HG02642 (cell line): ENCODE data around the gene THYN1.
A peak's percentile ranks its signal among the peaks of the same experiment; 100 is the strongest.

Experiments used
- ATAC-seq: cut with Tn5 transposase; IDR thresholded peaks from one replicate; pipeline ENCODE4 v1.9.1; 2021; ENCODE audit warnings: mild to moderate bottlenecking; ENCODE audit not compliant: unreplicated experiment, poor library complexity

THYN1 gene

DNA sequence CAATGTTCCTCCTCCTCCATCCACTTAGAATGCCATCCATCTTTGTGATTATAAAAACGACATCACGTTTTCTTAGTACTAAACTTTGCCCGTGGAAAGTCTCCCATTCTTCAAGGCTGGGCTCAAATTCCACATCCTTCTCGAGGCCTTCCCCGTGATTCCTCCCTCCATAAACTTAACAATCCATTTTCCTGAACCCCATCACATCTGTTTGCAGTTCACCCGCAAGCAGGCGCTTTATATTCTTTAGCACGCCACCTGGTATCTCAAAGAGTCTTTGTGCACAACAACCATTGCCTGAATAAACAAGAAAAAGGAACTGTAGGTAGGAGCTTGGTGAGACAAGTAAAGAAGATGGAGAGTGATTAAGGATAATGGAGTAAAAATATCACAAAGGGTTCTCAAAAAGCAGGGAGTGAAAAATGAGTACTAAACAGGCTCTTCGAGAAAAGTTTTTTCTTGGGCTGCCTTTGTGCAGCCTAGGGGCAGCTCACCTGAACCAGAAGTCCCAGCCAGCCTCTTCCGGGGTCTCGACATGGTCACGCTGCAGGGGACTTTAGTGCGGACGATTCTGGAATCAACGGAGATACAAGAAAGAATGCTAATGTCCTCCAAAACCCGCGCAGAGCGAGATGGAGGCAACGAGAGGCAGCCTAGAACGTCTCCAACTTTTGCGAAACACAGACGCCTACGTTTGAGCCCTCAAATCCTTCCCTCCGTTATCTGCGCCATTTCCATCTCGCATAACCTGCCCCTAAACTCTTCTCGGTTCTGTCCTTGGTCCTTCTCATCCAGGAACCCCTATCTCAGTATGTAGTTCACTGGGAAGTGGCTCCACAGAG is 585 bp downstream of the THYN1 start:
- ATAC-seq = peak; percentile 30

DNA sequence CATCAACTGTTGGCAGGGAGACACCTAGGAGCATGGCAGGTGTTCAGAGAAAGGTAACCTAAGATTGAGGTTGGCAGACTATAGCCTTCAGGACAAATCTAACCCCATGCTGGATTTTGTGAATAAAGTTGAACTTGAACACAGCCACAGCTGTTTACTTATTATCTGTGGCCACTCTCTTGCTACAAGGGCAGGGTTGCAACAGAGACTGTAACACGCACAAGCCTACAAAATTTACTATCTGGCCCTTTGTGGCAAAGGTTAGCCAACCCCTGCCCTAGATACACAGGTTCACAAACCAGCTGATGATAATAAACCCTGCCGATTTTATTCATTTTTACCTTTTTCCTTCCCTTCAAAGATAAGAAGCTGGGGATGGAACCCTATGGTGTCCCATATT is 2.5 kb downstream of the THYN1 start:
- ATAC-seq = no peak

DNA sequence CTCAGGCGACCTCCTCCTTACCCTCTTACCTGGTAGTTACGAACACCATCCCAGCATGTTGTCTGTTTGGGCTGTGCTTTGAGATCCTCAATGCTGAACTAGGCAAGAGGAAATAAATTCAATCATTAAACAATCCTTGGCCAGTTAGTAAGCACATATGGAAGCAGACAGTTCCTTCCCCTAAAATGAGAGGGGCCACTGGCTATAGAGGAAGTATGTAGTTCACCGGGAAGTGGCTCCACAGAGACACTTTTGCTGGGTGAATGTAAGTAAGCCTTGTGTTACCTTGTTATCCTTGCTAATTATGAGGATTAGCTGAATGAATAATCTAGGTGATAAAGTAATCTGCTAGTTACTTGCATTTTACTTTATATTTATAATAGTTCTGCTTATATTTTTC is 2.9 kb downstream of the THYN1 start:
- no peak for ATAC-seq

DNA sequence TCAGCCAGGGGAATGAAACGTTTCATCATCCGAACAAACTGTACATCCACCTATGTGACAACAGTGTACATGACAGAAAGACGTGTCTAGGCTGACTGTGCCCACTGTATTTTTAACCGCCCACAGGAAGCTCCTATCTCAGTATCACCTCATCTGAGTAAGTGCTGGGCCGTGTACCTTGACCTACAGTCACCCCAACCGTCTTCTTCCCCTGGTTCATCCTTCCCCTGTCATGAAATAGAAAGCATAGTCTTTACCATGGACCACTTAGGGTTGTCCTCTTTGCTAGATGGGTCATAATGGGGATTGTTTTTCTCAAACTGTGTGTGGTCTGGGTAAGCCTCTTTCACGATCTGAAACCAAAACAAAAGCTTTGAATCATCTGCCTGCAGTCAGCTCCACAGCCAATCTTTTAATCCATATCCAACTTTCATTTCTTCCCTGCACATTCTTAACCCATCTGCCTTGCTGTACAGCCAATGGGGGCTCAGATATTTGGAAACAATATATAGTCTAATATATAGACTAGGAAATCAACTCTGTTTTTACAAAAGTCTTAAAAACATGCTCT is 4.2 kb downstream of the THYN1 start:
- ATAC-seq = no peak

DNA sequence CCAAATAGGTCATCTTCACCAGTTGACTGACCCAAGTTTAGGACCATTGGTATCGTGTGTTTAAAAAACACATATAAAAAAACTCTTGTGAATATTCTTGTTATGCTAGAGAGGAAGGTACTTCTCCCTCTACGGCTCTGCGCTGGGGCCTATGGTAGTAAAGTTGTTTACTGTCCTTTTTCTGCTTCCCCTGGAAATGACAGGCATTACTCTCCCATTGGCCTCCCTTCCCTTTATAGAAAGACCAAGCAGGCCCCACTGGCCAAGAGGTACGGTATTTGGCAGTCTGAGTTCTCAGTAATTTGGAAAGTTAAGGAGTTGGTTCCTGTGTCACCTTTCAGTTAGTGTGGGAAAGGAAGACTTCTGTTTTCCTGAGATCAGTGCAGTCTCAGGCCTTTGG is 6.5 kb downstream of the THYN1 start:
- no peak for ATAC-seq

DNA sequence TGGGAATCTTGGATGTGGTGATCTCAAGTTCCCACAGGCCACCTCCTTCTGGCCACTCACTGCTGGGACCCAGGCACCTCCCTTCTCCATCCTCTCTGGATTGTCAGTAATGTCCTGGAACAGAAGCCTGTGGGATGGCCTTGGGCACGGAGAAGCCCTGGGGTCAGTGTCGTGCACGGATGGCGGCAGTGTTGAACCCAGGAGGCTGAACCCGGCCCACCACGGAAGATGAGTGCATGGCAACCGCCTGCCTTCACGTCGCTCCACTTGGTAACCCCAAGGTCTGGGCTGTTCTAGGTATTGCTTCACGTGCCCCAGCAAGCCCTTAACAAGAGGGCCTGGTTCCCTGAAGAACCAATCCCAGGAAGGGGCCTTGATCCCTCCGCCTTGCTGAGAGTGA is 7.1 kb downstream of the THYN1 start:
- ATAC-seq = no peak

DNA sequence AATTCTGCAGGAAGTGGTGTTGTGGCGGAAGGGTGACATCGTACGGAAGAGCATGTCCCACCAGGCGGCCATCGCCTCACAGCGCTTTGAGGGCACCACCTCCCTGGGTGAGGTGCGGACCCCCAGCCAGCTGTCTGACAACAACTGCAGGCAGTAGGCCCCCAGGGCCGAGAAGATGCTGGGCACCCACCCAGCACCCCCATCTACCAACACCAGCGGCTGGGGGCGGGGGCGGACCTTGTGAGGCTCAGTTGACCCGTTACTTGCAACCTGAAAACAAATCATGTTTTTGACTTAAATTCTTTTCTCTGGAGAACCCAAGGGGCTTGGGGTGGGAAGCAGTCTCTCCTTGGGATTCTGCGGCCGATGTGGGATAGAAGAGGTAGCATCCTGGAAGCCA is 7.7 kb downstream of the THYN1 start:
- no peak for ATAC-seq

DNA sequence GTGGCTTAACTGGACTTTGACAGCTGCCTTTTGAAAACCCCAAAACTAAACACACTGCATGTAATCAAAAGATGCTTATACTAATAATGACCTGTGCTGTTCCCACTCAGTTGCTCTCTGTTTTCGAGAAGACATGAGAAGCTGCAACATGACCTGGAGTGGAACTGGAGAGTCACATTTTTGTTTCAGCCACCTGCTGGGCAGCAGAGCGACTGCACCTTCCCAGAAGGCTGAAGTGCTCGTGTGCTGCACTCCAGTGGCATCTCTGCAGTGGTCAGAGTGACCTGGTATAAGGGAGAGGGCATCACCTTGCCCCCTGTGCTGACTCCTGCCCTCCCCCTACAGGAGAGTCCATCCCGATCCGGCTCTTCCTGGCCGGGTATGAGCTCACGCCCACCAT is 8.6 kb downstream of the THYN1 start:
- no peak for ATAC-seq

DNA sequence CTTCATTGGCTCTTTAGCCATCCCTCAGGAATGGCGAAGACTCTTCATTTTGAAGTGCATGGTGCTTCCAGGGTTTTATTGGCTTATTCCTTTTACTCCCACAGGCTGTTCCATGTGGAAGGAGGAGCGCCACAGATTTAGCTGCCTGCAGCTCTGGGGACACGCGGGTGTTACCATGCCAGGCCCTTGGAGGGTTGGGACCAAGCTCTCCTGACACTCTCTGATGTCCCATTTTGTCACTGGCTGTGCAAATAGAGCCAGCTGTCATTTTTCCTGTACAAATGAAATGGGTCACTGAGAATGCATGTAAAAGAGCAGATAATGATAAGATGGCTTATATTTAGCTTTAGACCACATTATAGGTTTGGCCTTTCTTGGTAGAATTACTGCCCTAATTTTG is 9.2 kb downstream of the THYN1 start:
- ATAC-seq = no peak

DNA sequence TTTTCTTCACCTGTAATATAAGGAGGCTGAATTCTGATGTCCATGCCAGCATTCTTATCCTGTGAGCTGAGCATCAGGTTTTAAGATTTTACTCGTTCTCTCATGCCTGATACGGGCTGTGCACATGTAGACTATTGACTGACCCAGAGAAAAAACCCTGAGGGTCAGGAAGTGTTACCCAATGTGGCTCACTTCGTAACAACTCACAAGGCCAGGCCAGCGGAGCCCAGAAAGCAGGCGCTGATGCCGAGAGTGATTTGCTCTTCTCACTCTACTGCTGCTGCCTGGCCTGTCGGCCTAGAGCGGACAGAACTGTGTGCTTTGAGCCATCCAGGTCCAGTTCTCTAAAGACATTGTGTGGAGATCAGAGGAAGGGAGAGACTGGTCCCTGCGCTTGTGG is 10.8 kb downstream of the THYN1 start:
- ATAC-seq = no peak

DNA sequence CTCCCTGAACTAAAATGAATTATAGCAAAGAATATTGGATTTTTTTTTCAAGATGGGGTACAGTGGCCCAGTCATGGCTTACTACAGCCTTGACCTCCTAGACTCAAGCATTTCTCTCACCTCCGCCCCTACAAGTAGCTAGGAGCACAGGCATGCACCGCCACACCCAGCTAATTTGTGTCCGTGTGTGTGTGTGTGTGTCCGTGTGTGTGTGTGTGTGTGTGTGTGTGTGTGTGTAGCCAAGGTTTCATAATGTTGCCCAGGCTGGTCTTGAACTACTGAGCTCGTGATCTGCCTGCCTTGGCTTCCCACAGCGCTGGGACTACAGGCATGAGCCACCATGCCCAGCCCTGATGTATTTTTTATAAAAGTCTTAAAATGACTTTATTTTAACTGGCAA is 12.6 kb downstream of the THYN1 start:
- no peak for ATAC-seq

DNA sequence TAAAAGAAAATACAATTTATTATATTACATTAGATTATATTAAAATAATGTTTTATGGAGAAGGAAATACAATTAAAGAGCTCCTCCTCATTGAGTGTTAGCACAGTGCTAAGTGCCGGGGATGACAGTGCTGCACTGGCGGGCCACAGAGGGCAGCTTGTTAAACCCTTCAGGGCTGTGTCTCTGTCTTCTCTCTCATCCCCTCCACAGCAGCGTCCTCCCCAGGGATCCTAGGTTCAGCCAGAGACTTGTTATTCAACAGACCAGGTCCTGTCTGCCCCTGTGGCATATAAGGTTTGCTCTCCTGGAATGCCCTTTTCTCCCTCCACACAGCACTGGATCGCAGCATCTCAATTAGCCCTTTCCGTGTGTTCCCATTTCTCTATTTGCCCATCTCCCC is 14.2 kb downstream of the THYN1 start:
- no peak for ATAC-seq

DNA sequence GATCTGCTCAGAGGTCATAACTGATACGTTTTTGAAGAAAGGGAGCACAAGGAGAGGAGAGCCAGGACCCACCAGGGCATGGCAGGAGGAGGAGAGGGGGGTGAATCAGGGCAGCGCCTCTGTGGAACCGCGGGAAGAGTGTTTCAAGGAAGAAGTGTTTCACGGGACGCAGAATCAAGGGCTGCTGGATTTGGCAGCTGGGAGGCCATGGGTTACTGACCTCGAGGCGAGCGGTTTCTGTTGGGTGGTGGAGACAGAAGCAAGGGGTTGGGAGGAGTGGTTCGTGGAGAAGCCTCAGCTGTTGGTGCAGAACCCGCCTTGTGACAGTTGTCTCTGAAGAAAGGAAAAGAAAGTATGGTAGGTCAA is 15.6 kb downstream of the THYN1 start:
- ATAC-seq = no peak

DNA sequence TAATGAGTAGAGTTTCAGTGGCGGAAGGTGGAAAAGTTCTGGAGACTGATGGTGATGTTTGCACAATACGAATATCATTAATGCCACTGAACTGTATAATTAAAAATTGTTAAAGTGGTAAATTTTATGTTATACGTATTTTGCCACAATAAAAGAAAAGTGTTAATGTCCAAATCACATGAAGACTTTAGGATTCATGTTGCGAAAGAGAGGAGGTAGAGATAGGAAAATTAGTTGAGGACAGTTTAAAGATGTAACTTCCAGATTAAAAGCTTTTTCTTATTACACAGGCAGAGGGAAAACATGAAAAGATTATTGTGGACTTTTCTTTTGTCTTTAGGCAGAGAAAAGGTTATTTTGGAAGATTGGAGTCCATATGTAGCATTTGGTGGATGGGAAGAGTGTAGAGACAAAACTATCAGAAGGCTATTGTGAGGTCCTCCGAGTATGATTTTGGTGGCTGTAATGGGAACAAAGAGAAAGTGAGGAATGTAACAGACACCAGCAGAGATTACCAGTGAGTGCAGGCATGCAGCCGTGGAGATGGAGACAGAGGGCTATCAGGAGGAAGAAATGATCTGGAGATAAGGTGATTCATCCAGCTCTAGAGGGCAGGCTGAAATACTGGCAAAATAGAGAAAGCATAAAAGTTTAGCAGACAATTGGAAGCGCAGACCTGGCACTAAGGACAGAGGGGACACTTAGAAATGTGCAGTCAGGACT is 16.2 kb downstream of the THYN1 start:
- ATAC-seq = no peak

DNA sequence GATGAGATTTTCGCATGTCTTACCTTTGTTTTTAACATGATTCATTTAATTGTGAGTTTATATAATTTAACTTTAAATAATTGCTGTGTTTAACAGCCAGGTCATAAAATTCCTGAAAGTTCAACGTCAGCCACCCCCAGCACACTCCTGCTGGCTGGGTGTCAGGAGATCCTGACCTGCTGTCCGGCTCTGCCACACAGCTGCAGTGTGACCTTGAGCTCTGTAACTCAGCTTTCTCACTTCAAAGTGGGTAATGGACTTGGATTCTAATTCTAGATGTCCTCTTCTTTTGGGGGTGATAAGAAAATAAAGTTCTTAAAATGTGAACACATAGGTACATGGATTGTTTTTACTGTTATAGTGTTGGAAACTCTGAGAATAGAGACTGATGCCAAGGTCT is 17.8 kb downstream of the THYN1 start:
- ATAC-seq = no peak

DNA sequence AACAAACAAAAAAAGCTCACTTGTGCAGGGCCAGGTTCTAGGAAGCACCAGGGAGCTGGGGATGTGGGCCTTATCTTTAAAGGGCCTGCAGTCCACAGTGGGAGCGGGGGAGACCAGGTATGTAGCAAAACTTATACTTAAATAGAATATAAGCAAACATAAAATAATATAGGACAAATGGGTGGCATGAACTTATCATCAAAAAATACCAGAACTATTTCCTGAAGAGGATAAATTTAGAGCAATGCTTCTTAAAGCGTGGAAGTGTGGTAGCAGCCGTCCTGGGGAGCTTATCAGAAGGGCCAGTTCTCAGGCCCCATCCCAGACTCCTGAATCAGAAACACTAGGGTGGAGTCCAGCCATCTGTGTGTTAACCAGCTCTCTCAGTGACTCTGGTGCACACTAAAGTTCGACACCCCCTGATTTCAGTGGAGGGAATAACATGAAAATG is 19.4 kb downstream of the THYN1 start:
- ATAC-seq = no peak

DNA sequence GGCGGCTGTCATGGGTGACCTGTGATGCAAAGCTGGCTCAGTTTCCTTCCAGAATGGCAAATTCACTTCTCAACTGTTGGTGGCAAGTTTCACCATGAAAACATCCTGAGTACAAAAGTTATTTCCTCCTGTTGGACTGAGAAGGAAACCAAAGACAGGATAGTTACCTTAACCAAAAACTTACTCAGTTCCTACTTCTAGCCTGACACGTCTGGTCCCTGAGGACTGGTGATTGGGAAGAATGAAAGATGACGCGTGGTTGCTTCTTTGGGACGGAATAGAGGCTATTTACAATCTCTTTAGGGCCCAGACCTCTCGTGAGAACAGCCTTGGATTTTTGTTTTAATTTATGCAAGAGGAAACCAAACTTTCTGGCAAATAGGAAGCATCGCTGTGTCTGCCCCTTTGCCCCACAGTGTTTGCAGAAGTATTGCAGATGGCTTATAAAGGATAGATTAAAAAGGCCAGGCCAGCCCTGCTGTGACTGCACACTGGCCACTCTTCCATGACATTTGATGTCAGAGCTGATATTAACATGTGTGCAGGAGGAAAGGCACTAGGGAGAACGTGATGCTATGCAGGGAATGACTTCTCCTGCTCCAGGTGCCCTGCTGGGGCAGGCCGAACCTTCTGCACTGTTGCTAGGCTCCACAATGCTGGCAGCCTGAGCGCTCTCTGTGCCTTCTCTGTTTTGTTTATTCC is 21.0 kb downstream of the THYN1 start:
- no peak for ATAC-seq

DNA sequence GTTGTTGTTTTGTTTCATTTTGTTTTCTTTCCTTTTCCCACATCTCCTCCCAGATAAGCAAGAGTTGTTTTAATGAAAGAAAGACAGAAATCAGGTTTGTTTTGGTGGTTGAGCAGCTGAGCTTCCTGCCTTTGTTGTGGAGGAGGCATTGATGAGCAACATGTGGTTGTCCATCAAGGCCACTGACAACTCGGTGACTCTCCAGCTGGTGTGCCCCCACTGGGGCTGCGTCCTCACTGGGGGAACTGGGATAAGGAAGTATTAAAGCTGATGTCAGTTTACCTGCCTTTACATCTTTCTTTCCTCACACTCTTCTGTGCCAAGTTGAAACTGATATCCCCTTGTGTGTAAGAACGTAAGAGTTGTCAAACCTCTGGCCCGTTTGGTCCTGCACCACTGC is 22.8 kb downstream of the THYN1 start:
- ATAC-seq = no peak

DNA sequence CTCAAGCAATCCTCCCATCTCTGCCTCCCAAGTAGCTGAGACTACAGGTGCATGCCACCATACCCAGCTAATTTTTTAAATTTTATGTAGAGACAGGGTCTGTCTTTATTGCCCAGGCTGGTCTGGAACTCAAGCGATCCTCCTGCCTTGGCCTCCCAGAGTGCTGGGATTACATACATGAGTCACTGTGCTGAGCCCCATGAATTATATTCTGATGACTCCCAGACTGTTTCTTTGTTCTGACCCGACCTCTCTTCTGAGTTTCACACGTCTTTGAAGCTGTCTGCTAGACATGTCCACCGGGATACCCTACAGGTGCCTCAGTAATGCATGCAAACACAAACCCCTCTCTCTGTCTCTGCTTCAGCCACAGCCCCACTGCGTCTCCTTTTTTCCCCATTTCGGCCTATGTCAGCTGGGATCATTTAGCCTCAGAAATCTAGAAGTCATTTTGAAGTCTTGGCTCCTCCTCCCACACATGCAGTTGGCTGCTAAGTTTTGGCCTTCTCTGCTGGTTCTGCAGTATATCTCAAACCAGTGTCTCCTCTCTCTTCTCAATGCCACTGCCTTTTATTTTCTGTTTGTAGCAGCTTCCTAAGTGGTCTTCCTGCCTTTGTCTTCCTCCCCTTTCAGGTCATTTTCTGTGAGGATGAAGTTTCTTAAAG is 23.9 kb downstream of the THYN1 start:
- no peak for ATAC-seq

DNA sequence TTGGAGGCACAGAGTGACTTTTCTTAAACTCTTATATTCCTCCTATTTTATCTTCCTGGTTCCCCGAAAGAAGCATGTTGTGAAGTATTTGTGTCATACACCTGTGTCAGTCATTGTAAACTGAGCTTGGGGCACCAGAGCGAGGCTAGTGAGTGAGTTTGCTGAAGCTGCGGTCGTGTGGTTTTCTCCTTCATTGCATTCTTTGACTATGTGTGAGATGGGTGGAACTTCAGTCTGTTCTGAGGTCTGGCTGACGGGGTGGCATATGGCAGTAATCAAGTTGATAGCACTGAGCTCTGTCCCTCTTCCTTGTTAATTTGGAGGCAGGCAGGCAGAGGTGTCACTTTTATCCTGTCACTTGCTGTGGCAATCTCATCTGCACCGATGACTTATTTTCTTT is 24.5 kb downstream of the THYN1 start:
- ATAC-seq = peak; percentile 52
